Gastrocnemius medialis (tissue), 4 donors: ENCODE results near the gene URB2. TPM values are rescaled to one million over a fixed set of nuclear protein-coding genes. Genes with fewer than 3 reads are reported as not detected.
"Not testable (repeated sequence)": the region's sequence is repeated elsewhere in the genome, so short reads cannot be mapped to it uniquely, and the experiment has no call there.

ENCODE experiments used
- ATAC-seq, 2 donors: fragments of 150-250 bp; one replicate each; pipeline ENCODE4 v1.9.1; 2016
- DNase-seq, 2 donors: peaks; one replicate each; pipeline ENCODE4 v3.0.0-alpha.2; 2019
- H3K27ac ChIP-seq, 4 donors: fragments of 200-600 bp; sonication (generic); 1 replicate in 1 of 4; 2 replicates in 3 of 4; pipeline ENCODE4 v1.5.1; 2016 to 2018; ENCODE audit warnings: mild to moderate bottlenecking in 2 of 4, moderate library complexity in 1 of 4
- H3K27me3 ChIP-seq, 3 donors: fragments of 200-600 bp; sonication (generic) in 2 of 3; 1 replicate in 1 of 3; 2 replicates in 2 of 3; pipeline versions ENCODE4 v1.5.1 to v1.6.0; 2016 to 2019; ENCODE audit warnings: mild to moderate bottlenecking in 1 of 3, moderate library complexity in 1 of 3
- H3K36me3 ChIP-seq, 2 donors: fragments of 200-600 bp; sonication (generic) in 1 of 2; one replicate each; pipeline ENCODE4 v1.5.1; 2017 to 2018
- H3K4me1 ChIP-seq, 2 donors: fragments of 200-600 bp; sonication (generic) in 1 of 2; one replicate each; pipeline ENCODE4 v1.5.1; 2016 to 2017; ENCODE audit warnings: mild to moderate bottlenecking in 2 of 2
- H3K4me3 ChIP-seq, 4 donors: fragments of 200-600 bp; sonication (generic) in 3 of 4; 1 replicate in 1 of 4; 2 replicates in 3 of 4; pipeline ENCODE4 v1.5.1; 2016 to 2019; ENCODE audit warnings: mild to moderate bottlenecking in 2 of 4
- H3K9me3 ChIP-seq, 3 donors: fragments of 200-600 bp; sonication (generic) in 2 of 3; 1 replicate in 1 of 3; 2 replicates in 2 of 3; pipeline ENCODE4 v1.5.1; 2016 to 2019
- CTCF ChIP-seq, 5 experiments: fragments of 450-650 bp in 3 of 5; fragments of 200-600 bp in 2 of 5; sonication (generic) in 2 of 5; IDR thresholded peaks in 4 of 5; conservative IDR thresholded peaks in 1 of 5; 1 replicate in 4 of 5; 2 replicates in 1 of 5; pipeline ENCODE4 v1.5.1; 2016 to 2019; ENCODE audit warnings: antibody characterized with exemption in 5 of 5, mild to moderate bottlenecking in 3 of 5, moderate library complexity in 3 of 5
- POLR2A ChIP-seq, 2 donors: fragments of 450-650 bp; IDR thresholded peaks; one replicate each; pipeline ENCODE4 v1.6.1; 2017; ENCODE audit warnings: antibody characterized with exemption in 2 of 2, mild to moderate bottlenecking in 2 of 2, moderate library complexity in 2 of 2
- in situ Hi-C, 4 donors: fragments of 200-750 bp; cut with MboI; loops; one replicate each; pipeline versions ENCODE4 v1.15.0 to v1.8.0; 2017; ENCODE audit warnings: low sequenced_read_pairs in 4 of 4
- intact Hi-C: fragments of 100-400 bp; cut with DNase I; formaldehyde crosslinking; loops from one replicate; pipeline ENCODE4 v1.15.1; 2023; ENCODE audit warnings: low total_unique reads
- total RNA-seq, 4 donors: library from RNA; depleted of rRNA; stranded (reverse); fragments of >200 nt; gene quantifications; one replicate each; pipeline versions ENCODE4 v1.1.0 to v1.2.3, GENCODE V29; 2016

URB2 gene
- total RNA-seq, 4 donors from 2014 or later, result 9.9 to 20.6 (median 13.4) TPM

- Histone ChIP-seq H3K4me3 (no peak overlapping the region), H3K4me1 (peaks cover 22 to 32% of the 10 kb centered on the region in 2 donors), H3K27me3 (no peaks in the 10 kb centered on the region), H3K9me3 (no peaks in the 10 kb centered on the region), H3K27ac (no peak overlapping the region), H3K36me3 (no peaks in the 10 kb centered on the region)
- in situ Hi-C loops (no loop called here), intact Hi-C loops (no loop called here)
- no peak for DNase-seq
- TF ChIP-seq POLR2A (IDR thresholded peaks at IDR 0.05) (no peak), CTCF (IDR thresholded peaks at IDR 0.05 in 4 of 5, conservative IDR thresholded peaks at IDR 0.05 in 1 of 5) (no peak)
- no peak for ATAC-seq
These were observed 70.3 kb downstream of the URB2 start for GRCh38 chr1:229696385-229696784.

- ATAC-seq, result peak; percentile 33 to 52
- Histone ChIP-seq H3K36me3 (no peaks in the 10 kb centered on the region), H3K9me3 (no peaks in the 10 kb centered on the region), H3K27ac (no peak overlapping the region), H3K4me3 (no peak overlapping the region), H3K27me3 (no peaks in the 10 kb centered on the region), H3K4me1 (peaks cover 6 to 12% of the 10 kb centered on the region in 2 donors)
- intact Hi-C loops (no loop called here), in situ Hi-C loops (no loop called here)
- DNase-seq, result no peak
- TF ChIP-seq POLR2A (IDR thresholded peaks at IDR 0.05) (no peak), CTCF (IDR thresholded peaks at IDR 0.05 in 4 of 5, conservative IDR thresholded peaks at IDR 0.05 in 1 of 5) (no peak)
These were observed 73.7 kb downstream of the URB2 start for GRCh38 chr1:229699613-229700267.

- no peak for TF ChIP-seq POLR2A (IDR thresholded peaks at IDR 0.05)
- no peak for TF ChIP-seq CTCF (IDR thresholded peaks at IDR 0.05 in 4 of 5, conservative IDR thresholded peaks at IDR 0.05 in 1 of 5)
- H3K4me3 ChIP-seq, result no peak overlapping the region
- ATAC-seq (no peak), DNase-seq (no peak)
- peaks cover 6 to 8% of the 10 kb centered on the region in 2 donors for H3K4me1 ChIP-seq
- H3K9me3 ChIP-seq, result no peaks in the 10 kb centered on the region
- H3K27me3 ChIP-seq, result no peaks in the 10 kb centered on the region
- no peaks in the 10 kb centered on the region for H3K36me3 ChIP-seq
- in situ Hi-C loops (no loop called here), intact Hi-C loops (no loop called here)
- H3K27ac ChIP-seq, result no peak overlapping the region
These were observed 78.1 kb downstream of the URB2 start for GRCh38 chr1:229704157-229704556.

- H3K4me1 ChIP-seq, H3K4me3 ChIP-seq, H3K36me3 ChIP-seq, ATAC-seq, in situ Hi-C loops, H3K27ac ChIP-seq, H3K9me3 ChIP-seq, DNase-seq, H3K27me3 ChIP-seq, intact Hi-C loops: not testable (repeated sequence)
These were observed 79.1 kb downstream of the URB2 start for GRCh38 chr1:229705152-229705551.

GRCh38 chr1:229707127-229707526, 81.1 kb downstream of the URB2 start:
- intact Hi-C loops, H3K27me3 ChIP-seq, H3K4me3 ChIP-seq, H3K9me3 ChIP-seq, DNase-seq, H3K4me1 ChIP-seq, ATAC-seq, H3K36me3 ChIP-seq, in situ Hi-C loops, H3K27ac ChIP-seq: not testable (repeated sequence)

- in situ Hi-C loops, result no loop called here
These were observed 83.5 kb downstream of the URB2 start for GRCh38 chr1:229709500-229710013.

More at GRCh38 chr1:229709500-229710013, 83.5 kb downstream of the URB2 start:
- ATAC-seq (no peak), DNase-seq (no peak)
- no peak overlapping the region for H3K4me3 ChIP-seq
- TF ChIP-seq POLR2A (IDR thresholded peaks at IDR 0.05) (no peak), CTCF (IDR thresholded peaks at IDR 0.05 in 4 of 5, conservative IDR thresholded peaks at IDR 0.05 in 1 of 5) (no peak)
- H3K9me3 ChIP-seq, result no peaks in the 10 kb centered on the region
- H3K4me1 ChIP-seq, result no peaks in the 10 kb centered on the region
- H3K36me3 ChIP-seq, result no peaks in the 10 kb centered on the region
- H3K27me3 ChIP-seq, result no peaks in the 10 kb centered on the region
- intact Hi-C loops, result no loop called here
- no peak overlapping the region for H3K27ac ChIP-seq
